Mammary epithelial cell (primary cell): ENCODE data around the gene HMGN1.

ENCODE experiments used
- CTCF ChIP-seq, 2 donors: IDR thresholded peaks in 1 of 2; conservative IDR thresholded peaks in 1 of 2; 2 replicates each; pipeline ENCODE4 v1.5.1; 2011 to 2012; ENCODE audit warnings: inconsistent platforms in 2 of 2, low read length in 2 of 2, mild to moderate bottlenecking in 2 of 2, control low read depth in 1 of 2, low read depth in 1 of 2; ENCODE audit not compliant: insufficient read depth in 1 of 2; ENCODE audit errors: extremely low read depth in 1 of 2
- EZH2 ChIP-seq: IDR thresholded peaks from 2 replicates; pipeline ENCODE4 v1.6.1; 2012; ENCODE audit warnings: low read length, inconsistent platforms, borderline replicate concordance

- no peak for TF ChIP-seq CTCF (conservative IDR thresholded peaks at IDR 0.05 in 1 of 2, IDR thresholded peaks at IDR 0.05 in 1 of 2; ENCODE audit: extremely low read depth in 1 of 2, insufficient read depth in 1 of 2, low read depth in 1 of 2, low read length in 2 of 2)
- no peak for TF ChIP-seq EZH2
Observed at GRCh38 chr21:39334611-39335010, 14.3 kb downstream of the HMGN1 start.
